Measurements from ENCODE around the gene CHAF1A. TPM values are rescaled to one million over a fixed set of nuclear protein-coding genes. Genes with fewer than 3 reads are reported as not detected.

CHAF1A gene
- total and polyA plus RNA-seq, 2 of the 4 experiments (the other 2 are of a cell fraction), result 12.4 to 22.9 TPM

GRCh38 chr19:4376028-4376670 lies 26.3 kb upstream of the CHAF1A start:
- Histone ChIP-seq H2BK120ac (ENCODE audit: low read depth, low read length) (no peak overlapping the region; the same call in 1 of the 2 replicates), H3K27me3 (ENCODE audit: control insufficient read depth, insufficient read depth, low read length) (no peaks in the 10 kb centered on the region), H4K91ac (ENCODE audit: insufficient read depth, low read depth, low read length) (peak overlapping the region; percentile 85; the same call in 1 of the 2 replicates), H2BK5ac (ENCODE audit: low read depth, low read length, poor library complexity, severe bottlenecking) (peak overlapping the region; percentile 94), H2AK9ac (replicated peaks; ENCODE audit: low read depth, low read length, poor library complexity) (peak overlapping the region; percentile 92), H2AK5ac (ENCODE audit: low read depth, low read length) (peak overlapping the region; percentile 99), H3K9me3 (ENCODE audit: control insufficient read depth, insufficient read depth, low read length) (no peaks in the 10 kb centered on the region), H4K8ac (ENCODE audit: low read depth in 2 of 2, low read length in 2 of 2) (peak overlapping the region in 1 of 2 experiments; percentile 95; a peak in 2 of 4 replicates), H3K27ac (ENCODE audit: insufficient read depth, low read length) (peak overlapping the region; percentile 50), H3K4me3 (ENCODE audit: insufficient read depth, low read depth, low read length) (no peak overlapping the region), H3K79me1 (ENCODE audit: low read depth in 1 of 2, low read length in 2 of 2) (peaks cover 18 to 95% of the 10 kb centered on the region in 2 experiments; a peak in 3 of 4 replicates), H3K14ac (replicated peaks; ENCODE audit: low read depth, low read length) (peak overlapping the region; percentile 20; the same call in 1 of the 2 replicates), H3K9me1 (ENCODE audit: insufficient read depth, low read length) (peaks cover 48% of the 10 kb centered on the region), H3K9ac (ENCODE audit: low read depth, low read length) (no peak overlapping the region), H3K36me3 (ENCODE audit: control insufficient read depth, insufficient read depth, low read length) (peaks cover 5% of the 10 kb centered on the region), H4K5ac (ENCODE audit: low read depth, low read length) (peak overlapping the region; percentile 4; the same call in 1 of the 2 replicates), H3K4ac (ENCODE audit: low read depth, low read length) (peak overlapping the region; percentile 63), H4K20me1 (ENCODE audit: insufficient read depth, low read length) (peaks cover 77% of the 10 kb centered on the region), H3K18ac (ENCODE audit: low read depth, low read length) (no peak overlapping the region), H2BK15ac (ENCODE audit: low read depth, low read length) (peak overlapping the region; percentile 36; the same call in 1 of the 3 replicates), H3K4me2 (ENCODE audit: low read depth, low read length) (no peak overlapping the region), H3K4me1 (ENCODE audit: control insufficient read depth, insufficient read depth, low read length) (peaks cover 57% of the 10 kb centered on the region), H2BK20ac (ENCODE audit: low read depth, low read length) (no peak overlapping the region), H2AFZ (replicated peaks; ENCODE audit: low read length, poor library complexity) (peak overlapping the region; percentile 16), H3K56ac (ENCODE audit: extremely low read depth, insufficient read depth, low read length) (no peak overlapping the region), H3K23ac (ENCODE audit: low read depth, low read length) (peak overlapping the region; percentile 33; the same call in 1 of the 2 replicates)
- intact Hi-C loops (cut with micrococcal nuclease), result no loop called here
- dilution Hi-C loops (cut with HindIII; ENCODE audit: low sequenced_read_pairs, unreplicated experiment), result no loop called here
- POLR2A ChIA-PET (ENCODE audit: unreplicated experiment), result no interaction called here
- no TSS peak for BruUV-seq (replicated peaks)
- ATAC-seq (ENCODE audit: low read depth), result no peak
- no peak for DNase-seq
- no peak for TF ChIP-seq CEBPB (IDR thresholded peaks at IDR 0.05; ENCODE audit: low read depth, low read length)
- TF ChIP-seq FOS (IDR thresholded peaks at IDR 0.05; ENCODE audit: low read depth, low read length), result no peak
- no peak for TF ChIP-seq BHLHE40 (IDR thresholded peaks at IDR 0.05; ENCODE audit: low read depth, low read length)
- no peak for TF ChIP-seq RFX5 (IDR thresholded peaks at IDR 0.05; ENCODE audit: low read depth, low read length)
- no peak for TF ChIP-seq USF2 (IDR thresholded peaks at IDR 0.05; ENCODE audit: low read depth, low read length)
- TF ChIP-seq MAFK (IDR thresholded peaks at IDR 0.05; ENCODE audit: low read depth, low read length), result no peak
- TF ChIP-seq MAZ (IDR thresholded peaks at IDR 0.05; ENCODE audit: borderline replicate concordance, low read depth, low read length), result no peak
- TF ChIP-seq NFE2L2 (IDR thresholded peaks at IDR 0.05; ENCODE audit: low read depth, low read length), result no peak
- TF ChIP-seq POLR2A (IDR thresholded peaks at IDR 0.05; ENCODE audit: low read depth, low read length), result no peak
- TF ChIP-seq ELK1 (IDR thresholded peaks at IDR 0.05; ENCODE audit: borderline replicate concordance, low read depth, low read length), result no peak
- CTCF ChIA-PET, result interaction anchor here (0.7 kb wide), 1 partner anchor 26 kb away, joined by 3 read pairs; no protein-coding TSS in a partner anchor
- in situ Hi-C loops (cut with MboI; ENCODE audit: low sequenced_read_pairs), result no loop called here
- WGBS, 2 experiments (ENCODE audit: extremely low coverage in 2 of 2, insufficient read length in 1 of 2), result 82% methylated on average over 5 of the region's 16 CpGs; no CpG with 5 or more reads in 1 of the 2 experiments
